ENCODE results near the gene NLGN1.

DNA sequence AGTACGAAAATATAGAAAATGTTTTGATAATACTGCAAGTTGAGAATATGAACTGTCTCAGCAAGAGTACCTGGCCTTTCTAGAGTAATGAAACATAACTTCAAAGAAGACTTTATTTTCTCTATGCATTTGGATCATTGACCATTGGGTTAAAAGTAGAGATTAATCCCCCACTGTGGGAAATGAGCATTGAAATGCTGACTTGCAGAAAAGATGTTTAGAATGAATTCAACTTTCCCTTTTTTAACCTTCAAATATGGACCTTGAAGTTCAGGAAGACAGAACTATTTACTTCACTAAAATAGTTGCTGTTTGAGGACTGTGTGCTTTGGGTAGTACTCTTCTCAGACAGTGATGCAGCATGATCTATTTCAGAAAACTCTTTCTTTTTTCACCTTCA, 75.7 kb downstream of the NLGN1 start:
- TF ChIP-seq POLR2AphosphoS5 (IDR thresholded peaks at IDR 0.05; ENCODE audit: low read depth, low read length) (no peak), TCF7L2 (IDR thresholded peaks at IDR 0.05; ENCODE audit: low read depth, low read length) (no peak)
- TF ChIP-seq, protein P1, sequence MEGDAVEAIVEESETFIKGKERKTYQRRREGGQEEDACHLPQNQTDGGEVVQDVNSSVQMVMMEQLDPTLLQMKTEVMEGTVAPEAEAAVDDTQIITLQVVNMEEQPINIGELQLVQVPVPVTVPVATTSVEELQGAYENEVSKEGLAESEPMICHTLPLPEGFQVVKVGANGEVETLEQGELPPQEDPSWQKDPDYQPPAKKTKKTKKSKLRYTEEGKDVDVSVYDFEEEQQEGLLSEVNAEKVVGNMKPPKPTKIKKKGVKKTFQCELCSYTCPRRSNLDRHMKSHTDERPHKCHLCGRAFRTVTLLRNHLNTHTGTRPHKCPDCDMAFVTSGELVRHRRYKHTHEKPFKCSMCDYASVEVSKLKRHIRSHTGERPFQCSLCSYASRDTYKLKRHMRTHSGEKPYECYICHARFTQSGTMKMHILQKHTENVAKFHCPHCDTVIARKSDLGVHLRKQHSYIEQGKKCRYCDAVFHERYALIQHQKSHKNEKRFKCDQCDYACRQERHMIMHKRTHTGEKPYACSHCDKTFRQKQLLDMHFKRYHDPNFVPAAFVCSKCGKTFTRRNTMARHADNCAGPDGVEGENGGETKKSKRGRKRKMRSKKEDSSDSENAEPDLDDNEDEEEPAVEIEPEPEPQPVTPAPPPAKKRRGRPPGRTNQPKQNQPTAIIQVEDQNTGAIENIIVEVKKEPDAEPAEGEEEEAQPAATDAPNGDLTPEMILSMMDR (IDR thresholded peaks at IDR 0.05) = no peak
- TF ChIP-seq, protein P2, sequence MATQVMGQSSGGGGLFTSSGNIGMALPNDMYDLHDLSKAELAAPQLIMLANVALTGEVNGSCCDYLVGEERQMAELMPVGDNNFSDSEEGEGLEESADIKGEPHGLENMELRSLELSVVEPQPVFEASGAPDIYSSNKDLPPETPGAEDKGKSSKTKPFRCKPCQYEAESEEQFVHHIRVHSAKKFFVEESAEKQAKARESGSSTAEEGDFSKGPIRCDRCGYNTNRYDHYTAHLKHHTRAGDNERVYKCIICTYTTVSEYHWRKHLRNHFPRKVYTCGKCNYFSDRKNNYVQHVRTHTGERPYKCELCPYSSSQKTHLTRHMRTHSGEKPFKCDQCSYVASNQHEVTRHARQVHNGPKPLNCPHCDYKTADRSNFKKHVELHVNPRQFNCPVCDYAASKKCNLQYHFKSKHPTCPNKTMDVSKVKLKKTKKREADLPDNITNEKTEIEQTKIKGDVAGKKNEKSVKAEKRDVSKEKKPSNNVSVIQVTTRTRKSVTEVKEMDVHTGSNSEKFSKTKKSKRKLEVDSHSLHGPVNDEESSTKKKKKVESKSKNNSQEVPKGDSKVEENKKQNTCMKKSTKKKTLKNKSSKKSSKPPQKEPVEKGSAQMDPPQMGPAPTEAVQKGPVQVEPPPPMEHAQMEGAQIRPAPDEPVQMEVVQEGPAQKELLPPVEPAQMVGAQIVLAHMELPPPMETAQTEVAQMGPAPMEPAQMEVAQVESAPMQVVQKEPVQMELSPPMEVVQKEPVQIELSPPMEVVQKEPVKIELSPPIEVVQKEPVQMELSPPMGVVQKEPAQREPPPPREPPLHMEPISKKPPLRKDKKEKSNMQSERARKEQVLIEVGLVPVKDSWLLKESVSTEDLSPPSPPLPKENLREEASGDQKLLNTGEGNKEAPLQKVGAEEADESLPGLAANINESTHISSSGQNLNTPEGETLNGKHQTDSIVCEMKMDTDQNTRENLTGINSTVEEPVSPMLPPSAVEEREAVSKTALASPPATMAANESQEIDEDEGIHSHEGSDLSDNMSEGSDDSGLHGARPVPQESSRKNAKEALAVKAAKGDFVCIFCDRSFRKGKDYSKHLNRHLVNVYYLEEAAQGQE (IDR thresholded peaks at IDR 0.05; ENCODE audit: insufficient read depth in 1 of 2, low read depth in 2 of 2, low read length in 1 of 2) = no peak

Data from Panc1 (cell line).